Glomerular visceral epithelial cell (primary cell): ENCODE results near the gene DNAH14.

Experiments used
- DNase-seq: peaks from one replicate; pipeline ENCODE4 v3.0.0-alpha.2; 2016; ENCODE audit errors: extremely low spot score

Gene DNAH14

DNA sequence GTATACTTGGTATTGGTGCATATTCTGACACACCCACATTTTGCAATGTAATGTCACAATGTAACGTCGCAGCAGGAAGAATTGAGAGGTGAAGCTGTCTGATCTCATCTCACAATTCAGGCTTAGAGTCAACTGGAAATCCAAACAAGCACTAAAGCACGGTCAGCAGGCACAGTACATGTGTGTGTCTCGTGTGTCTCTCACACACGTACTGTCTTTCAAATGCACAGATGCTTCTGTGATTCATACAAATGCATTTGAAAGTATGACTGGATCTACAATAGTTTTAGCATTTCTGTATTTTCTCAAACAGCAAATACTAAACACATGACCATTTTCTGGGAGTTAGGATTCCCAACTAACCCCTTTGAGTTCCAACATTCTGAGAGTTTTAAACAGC is 471.5 kb downstream of the DNAH14 start:
- no peak for DNase-seq

DNA sequence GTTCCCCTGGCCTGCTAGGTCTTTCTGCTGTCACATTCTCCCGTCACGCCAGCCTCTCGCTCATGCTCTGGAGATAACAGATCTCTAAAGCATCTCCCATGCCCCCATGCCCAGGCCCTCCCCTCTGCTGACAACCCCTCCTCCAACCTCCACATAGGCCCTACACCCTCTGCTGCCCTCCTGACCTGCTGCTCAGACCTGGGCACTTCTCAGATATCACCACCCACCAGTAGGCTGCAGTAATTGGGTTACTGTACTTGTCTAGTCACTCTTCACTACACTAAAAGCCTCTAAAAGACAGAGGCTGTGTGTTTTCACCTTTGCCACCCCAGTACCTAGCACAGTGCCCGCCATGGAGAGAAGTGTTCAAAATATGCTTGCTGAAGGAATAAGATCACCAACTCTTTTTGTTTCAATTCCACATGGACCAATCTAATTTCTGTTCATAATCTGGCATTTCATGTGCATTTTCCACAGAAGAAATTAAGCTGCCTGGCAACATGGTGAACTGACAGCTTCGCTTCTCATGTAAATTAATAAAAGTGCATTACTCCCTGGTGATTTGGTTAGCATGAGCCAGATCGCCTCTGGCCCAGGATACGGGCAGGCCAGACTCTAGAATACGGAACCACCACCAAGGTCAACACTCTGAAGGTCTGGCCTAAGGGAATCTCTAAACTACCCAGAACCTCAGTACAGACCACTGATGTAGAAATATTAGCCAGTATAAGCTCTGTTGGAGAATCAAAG is 477.7 kb downstream of the DNAH14 start:
- DNase-seq = no peak

DNA sequence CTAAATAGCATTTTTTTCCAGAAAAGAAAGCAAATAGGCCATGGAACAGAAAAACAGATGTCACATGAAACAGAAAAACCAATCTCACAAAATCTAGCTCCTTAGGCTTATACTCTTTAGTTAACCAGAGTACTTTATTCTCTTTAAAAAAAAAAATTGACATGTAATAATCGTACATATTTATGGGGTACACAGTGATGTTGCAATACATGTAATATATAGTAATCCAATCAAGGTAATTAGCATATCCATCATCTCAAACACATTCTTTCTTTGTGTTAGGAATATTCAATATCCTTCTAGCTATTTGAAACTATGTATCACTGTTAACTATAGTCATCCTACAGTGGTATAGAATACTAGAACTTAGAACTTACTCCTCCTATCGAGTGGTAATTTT is 478.3 kb downstream of the DNAH14 start:
- DNase-seq = no peak

DNA sequence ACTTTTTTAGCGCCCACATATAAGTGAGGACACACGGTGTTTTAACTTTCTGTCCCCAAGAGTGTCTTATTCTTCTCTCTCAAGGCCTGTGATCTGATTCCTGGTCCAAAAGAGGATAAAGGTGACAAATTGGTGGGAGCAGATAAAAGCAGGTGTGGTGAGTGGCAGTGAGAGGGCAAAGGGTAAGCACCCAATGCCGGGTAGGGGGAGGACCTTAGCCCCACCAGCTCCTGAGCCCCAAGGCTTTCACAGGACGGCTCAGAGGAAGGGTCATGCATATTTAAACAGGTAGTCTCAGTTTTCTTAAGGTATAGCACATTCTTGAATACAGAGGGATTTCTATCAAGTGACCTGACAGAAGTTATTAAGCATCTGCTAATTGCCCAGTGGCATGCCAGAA is 478.8 kb downstream of the DNAH14 start:
- no peak for DNase-seq

DNA sequence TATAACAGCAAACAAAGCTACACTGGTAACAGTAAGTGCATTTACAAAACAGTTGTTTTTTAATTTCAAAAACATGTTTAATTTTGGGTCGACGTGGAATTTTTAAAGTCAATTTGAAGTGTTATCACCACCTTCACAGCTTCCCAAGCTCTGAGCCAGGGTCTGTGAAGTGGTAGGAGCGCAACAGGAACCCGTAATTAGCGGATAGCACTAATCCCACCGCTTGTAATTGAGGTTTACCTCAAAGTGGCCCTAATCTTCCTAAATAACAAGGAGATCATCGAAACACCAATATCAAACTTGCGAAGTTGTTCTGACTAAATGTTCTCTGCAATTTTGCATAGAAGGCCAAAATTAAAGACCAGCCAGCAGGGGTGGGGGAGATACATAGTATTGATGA is 479.6 kb downstream of the DNAH14 start:
- DNase-seq = no peak

DNA sequence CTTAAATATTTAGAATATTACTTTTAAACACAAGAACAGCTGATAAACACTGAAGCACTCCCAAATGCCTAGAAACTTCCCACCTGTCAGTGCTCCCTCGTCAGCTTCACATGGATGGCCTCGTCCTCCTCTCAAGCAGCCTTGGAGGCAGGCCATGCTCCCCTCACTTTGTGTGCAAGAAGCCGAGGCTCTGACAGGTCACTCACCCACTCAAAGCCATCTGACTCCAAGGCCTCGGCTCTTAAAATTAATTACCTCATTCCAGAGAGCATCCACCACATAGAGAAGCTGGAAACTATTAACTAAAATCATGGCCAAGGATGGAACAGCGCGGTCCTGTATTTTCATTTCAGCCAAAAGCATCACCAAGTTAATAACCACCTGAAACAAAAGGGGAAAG is 480.6 kb downstream of the DNAH14 start:
- DNase-seq = no peak

DNA sequence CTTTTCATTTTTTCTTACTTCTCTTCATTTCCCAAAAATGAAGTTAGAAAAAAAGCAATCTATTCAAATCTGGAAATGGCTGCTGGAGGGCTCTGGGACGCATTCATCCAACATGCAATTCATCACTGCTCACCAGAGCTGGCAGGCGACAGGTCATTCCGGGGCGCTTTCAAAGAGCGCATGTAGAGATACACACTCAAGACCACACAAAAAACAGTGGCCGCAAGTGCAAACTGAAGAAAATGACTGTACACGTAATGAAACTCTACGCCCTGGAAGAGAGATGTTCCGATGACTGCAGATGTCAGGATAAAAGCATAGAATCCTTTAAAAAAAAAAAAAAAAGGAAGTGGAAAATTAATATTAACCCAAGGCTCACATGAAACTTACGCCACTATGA is 482.8 kb downstream of the DNAH14 start:
- DNase-seq = peak; percentile 32

DNA sequence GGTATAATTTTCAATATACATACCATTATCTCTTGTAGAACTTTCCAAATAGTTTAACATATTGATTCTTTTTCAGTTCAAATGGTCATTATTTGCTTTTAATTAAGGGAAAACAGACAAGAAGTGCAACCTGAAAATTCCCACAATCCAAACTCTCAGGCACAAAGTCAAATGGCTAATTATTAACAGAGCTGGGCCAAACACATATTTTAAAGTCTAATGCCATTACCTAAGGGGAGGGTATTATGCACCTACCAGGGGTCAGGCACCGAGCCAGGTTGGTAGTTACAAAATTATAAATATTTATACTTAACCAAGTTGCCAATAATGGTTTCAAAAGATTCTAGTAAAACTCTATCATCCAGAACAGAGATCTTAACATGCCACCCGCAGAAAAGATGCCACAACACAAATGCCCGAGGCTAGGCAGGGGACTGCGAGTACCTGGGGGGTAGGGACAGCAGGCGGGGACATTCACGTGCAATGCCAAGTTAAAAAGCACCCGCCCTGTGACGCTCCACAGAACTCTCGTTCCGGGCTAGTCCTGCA is 483.4 kb downstream of the DNAH14 start:
- peak; percentile 72 for DNase-seq

DNA sequence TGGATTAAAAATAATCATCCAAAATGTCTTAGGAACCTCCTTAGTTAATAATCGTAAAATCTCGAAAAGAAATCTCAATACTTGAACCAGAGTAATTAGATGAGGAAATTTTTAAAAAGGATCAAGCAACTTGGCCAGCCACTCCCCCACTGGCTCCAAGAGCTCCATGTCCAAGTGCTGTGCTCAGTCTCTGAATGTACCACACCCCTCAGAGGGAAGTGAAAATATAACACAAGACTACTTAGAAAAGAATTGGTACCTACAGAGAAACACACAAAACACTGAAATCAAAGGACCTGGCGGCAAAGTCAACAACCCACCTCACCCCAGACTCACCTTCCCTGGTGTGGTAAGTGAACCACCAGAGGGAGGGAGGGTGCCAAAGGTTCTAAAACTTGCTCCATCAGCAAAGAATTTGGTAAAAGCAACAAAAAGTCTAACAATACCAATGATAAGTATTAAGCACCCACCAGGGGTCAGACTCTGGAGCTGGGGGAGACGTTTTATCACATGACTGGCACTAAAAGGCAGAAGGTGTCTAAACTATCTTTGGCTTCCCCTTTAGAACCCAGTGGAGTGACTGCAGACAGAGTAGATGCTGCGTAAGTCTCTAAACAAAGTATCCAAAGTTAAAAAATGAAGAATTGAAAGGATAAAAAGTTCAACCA is 484.4 kb downstream of the DNAH14 start:
- no peak for DNase-seq

DNA sequence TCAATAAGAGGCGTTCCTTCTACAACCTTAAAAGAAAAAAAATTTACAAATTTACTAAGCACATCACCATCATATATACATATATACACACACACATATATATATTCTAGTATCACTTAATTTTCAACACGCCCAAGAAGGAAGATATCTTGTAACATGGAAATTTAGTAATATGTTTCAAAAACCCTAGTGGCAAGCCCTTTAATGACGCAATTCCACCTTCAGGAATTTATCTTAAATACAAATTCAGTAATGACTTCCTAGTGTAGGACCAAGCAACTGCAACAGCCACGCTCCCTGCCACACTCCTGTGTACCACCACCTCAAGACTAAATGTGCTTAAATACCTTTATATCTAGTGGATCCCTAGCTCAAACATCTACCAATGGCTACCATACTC is 485.8 kb downstream of the DNAH14 start:
- DNase-seq = no peak

DNA sequence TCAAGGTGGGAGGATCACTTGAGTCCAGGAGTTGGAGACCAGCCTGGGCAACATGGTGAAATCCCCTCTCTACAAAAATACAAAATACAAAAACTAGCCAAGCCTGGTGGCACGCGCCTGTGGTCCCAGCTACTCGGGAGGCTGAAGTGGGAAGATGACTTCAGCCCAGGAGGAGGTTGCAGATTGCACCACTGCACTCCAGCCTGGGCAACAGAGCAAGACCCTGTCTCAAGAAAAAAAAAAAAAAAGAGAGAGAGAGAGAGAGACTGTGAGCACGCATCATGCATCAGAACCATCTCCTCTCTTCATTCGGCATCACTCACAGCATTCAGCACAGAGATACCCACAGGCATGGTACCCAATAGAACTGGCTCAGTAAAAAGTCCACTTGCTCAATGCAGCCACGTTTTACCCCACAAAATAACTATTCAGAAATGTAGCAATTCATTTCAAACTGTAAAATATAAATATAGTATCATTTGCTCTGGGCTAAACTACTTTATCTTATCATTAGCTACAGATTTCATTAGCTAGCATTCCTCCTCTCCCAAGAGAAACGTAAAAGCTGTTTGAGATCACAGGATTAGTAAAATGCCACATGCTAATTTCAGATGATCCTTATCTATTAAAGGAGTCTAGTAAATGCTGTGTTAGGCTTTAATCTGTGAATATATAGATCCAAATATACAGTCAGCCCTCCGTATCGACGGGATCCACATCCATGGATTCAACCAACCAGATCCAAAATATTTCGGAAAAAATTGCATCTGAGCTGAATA is 486.7 kb downstream of the DNAH14 start:
- no peak for DNase-seq

DNA sequence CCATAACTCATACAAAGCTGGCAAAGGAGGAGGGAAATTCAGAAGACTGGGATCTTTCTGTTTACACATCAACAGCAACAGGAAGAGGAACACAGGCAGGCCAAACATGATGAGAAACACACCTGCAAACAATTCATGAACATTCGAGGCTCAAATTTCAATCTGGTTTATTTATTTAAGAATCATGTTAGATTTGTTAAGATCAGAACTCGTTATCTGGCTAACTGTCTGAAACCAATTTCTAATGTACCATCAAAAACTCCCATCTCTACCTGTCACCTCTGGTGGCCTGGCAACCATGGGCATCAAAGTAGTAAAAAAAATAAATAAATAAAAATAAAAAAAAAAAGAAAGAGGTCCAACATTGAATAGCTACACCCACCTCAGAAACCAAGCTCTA is 488.6 kb downstream of the DNAH14 start:
- DNase-seq = no peak

DNA sequence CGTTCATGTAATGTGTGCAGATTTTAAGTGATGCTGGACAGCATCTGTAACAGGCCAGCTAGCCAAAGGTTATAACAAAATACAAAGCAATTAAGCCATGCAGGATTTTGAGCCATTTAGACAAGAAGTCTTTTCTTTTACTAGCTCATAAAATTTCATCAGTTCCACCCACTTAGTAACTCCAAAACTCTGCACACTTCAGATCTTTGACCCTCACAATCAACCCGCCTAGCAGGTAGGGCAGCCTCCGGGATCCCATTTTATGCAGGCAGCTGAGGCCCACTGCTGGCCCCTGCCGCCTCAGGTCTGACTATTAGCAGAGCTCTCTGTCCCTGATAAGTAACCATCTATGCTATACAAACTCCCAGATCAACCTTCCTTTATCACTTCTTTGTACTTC is 489.1 kb downstream of the DNAH14 start:
- DNase-seq = no peak

DNA sequence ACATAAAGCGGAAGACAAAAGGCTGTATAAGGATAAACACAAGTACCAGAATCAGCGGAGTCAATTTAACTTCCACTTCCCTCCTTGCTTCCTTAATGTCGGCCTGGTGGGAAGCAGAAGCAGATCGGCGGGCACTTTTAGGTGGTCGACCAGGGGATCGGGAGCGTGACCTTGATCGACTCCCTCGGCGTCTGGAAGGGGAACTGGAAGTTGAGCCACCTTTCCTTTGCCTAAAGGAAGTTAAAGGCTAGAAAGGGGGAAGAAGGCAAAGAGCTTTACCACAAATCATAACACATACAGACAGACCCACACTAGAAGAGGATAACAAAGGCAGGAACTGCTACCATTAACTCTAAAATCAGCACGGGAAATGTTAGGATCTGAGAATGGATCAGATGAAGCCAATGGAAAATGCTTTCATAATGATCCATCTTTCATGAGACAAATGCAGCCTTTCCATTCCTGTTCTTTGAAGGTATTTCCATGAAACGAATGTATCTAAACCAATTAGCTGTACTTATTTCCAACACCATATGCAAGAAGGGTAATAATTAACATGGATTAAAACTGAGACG is 492.6 kb downstream of the DNAH14 start:
- no peak for DNase-seq

DNA sequence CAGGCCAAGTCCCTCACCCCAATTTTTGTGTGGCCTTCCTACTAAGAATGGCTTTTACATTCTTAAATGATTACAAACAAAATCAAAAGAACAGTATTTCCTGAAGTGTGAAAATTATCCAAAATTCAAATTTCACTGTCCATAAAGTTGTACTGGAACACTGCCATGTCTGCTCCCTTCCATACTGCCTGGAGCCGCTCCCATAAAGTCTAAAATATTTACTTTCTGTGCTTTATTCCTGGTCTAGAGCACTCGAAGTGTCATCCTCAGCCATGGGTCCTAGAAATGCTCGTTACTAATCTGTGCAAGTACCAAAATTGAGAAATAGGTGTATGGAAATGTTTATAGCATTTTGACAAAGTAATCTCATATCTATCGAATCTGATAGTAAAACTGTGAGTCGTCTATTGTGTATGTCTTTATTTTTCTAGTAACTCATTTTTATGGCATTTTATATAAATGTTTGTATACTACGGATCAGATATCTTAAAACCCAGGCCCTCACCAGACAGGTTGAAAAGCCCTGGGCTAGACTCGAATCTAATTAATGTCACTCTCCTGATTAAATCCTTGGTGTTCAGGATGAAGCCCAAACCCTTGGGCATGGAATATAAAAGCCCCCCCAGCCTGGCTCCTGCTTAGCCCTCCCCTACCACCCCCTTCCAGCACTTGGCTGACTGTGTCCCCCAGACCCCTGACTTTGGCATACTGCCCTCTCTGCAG is 493.5 kb downstream of the DNAH14 start:
- no peak for DNase-seq

DNA sequence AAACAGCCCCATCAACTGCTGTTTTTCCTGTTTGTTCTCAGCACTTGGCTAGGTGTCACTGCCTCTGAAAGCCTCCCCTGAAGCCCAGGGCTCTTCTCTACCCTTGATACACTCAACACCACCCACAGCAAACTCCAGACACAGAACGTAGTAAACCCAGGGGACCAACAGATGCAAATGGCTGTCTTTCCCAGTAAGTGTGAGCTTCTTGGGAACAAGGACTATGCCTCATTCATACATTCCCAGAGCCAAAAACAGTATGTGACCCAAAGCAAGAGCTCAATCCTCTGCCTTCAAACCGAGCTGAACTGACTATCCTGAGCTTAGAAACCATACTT is 494.0 kb downstream of the DNAH14 start:
- DNase-seq = no peak

DNA sequence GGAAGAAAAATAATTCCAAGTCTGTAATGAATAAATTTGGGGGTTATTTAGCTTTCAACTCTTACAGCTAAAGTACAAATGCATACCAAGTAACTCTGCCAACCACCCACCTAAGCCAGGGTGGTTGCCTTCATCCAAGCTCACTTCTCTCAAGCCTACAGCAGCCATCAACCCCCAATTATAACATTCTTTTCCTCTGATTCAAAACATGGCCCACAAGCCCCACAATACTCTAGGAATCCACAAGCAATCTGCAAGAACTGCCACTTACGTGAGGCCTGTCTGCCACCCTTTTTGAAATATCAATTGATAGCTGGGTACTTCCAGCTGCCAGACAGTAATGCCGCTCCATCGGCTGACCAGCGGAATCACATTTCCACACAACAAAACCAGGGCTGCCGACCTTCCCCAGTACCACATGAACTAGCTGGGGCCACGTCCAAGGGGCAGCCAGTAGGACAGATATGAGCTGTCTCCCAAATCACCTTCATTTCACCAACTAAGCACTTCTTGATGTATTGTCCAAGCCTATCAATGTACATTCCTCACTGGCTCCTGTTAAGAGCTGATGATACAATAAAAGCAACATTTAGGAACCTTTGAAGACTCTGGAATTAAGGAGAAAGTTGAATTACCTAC is 495.2 kb downstream of the DNAH14 start:
- DNase-seq = peak; percentile 83

DNA sequence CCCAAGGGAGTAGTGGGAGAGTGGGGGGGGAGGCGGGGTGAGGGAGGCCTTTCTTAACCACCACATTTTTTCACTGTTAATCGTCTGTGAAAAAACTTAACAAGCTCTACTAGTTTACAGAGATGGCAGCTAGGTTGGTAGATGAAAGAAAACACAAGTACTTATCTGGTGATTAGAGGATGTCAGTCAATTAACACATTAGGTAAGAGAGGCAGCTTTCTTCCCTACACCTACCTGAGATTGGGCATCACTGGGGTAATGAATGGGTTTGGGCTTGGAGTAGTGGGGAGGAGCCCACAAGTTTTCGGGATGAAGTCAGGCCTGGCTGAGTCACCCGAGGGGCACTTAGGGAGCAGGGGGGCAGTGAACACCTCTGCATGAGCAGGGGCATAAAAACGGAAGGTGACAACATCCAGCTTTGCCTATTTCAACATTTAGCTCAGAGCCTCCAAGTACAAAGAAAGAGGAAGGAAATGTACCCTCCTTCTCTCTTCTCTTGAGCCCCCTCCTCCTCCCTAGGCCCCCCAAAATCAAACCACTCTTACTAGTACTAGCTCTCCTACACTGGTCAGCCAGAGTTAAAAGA is 495.8 kb downstream of the DNAH14 start:
- peak; percentile 81 for DNase-seq

DNA sequence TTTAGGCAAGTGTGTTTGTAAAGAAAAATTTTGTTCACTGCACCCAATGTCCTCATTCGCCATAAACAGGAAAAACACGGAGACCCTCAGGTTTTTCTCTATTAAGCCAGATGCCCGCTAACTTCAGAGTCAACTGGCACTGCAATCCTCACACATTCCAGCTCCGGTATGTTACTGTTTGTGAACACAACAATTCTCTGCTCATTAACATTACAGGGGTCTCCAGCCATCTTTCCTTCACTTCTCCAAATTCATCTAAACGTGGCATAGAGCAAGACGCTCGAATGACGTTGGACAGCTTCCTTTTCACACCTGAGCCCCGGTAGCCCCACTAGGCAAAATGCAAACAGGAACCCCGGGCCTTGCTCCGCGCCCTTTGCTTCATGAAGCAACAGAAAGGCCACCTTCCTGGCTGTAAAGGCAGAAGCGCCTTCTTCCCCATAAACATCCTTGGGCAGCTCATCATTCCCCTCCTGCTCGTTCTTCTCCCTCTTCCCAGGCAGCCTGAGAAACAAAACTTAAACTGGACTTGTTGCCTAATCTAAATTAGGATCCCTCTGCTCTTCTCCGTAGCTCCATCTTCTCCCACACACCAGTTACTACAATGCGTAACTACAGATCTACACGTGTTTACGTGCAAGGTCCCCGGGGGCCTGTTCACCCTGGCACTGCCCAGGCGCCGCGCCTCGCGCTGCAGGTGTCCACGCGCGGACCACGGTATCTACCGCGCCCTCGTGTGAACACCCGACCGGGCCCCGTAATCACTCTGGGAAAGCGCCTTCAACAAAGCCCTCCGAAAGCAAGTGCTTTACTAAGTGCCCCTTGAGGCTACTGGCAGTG is 497.1 kb downstream of the DNAH14 start:
- peak; percentile 28 for DNase-seq
